Smooth muscle cell of the umbilical artery (primary cell): ENCODE results near the gene KCNA4. TPM values are rescaled to one million over a fixed set of nuclear protein-coding genes. Genes with fewer than 3 reads are reported as not detected.

Experiments
- total RNA-seq: library from RNA; depleted of rRNA; stranded (reverse); fragments of >200 nt; gene quantifications from 2 replicates; pipeline ENCODE4 v1.2.3, GENCODE V29; 2014

KCNA4 gene
- not detected in 2 replicates for total RNA-seq

GRCh38 chr11:30016588-30017363 lies at the start of gene KCNA4:
TSS of gene KCNA4 (minus strand) at chr11:30017030. CDS start at chr11:30012678, 4,352 bp downstream.

Other genes with a start within 250 kb of the KCNA4 start
- not detected in 2 replicates for gene FSHB, start 214.0 kb upstream of the KCNA4 start, total RNA-seq